Thoracic aorta (tissue), 2 donors: ENCODE results near the gene KRT13. TPM values are rescaled to one million over a fixed set of nuclear protein-coding genes. Genes with fewer than 3 reads are reported as not detected.

Source experiments
- ATAC-seq: fragments of 150-250 bp; one replicate; pipeline ENCODE4 v1.8.0; 2017; ENCODE audit warnings: low read depth; ENCODE audit not compliant: insufficient number of reproducible peaks, low FRiP score
- DNase-seq: peaks from one replicate; pipeline ENCODE4 v3.0.0-alpha.2; 2020; ENCODE audit warnings: low spot score
- H3K27ac ChIP-seq, 2 donors: fragments of 200-600 bp; sonication (generic); 1 replicate in 1 of 2; 2 replicates in 1 of 2; pipeline ENCODE4 v1.5.1; 2016; ENCODE audit warnings: mild to moderate bottlenecking in 2 of 2, moderate library complexity in 2 of 2
- H3K27me3 ChIP-seq: fragments of 200-600 bp; sonication (generic); replicated peaks from 2 replicates; pipeline ENCODE4 v1.6.0; 2016; ENCODE audit warnings: mild to moderate bottlenecking; ENCODE audit not compliant: insufficient read depth
- H3K36me3 ChIP-seq: fragments of 200-600 bp; sonication (generic); one replicate; pipeline ENCODE4 v1.5.1; 2016
- H3K4me1 ChIP-seq, 2 donors: fragments of 200-600 bp; sonication (generic); 1 replicate in 1 of 2; 2 replicates in 1 of 2; pipeline versions ENCODE4 v1.5.1 to v1.6.0; 2016; ENCODE audit warnings: low read depth in 2 of 2, mild to moderate bottlenecking in 1 of 2; ENCODE audit not compliant: control insufficient read depth in 1 of 2
- H3K4me3 ChIP-seq: fragments of 200-600 bp; sonication (generic); 2 replicates; pipeline ENCODE4 v1.5.1; 2016; ENCODE audit warnings: mild to moderate bottlenecking
- H3K9me3 ChIP-seq: fragments of 200-600 bp; sonication (generic); 2 replicates; pipeline ENCODE4 v1.5.1; 2016
- total RNA-seq, 2 donors: library from RNA; depleted of rRNA; stranded (reverse); fragments of >200 nt; gene quantifications; one replicate each; pipeline versions ENCODE4 v1.1.0 to v1.2.3, GENCODE V29; 2016
- TF ChIP-seq, protein P1 (sequence below): fragments of 200-600 bp; sonication (generic); IDR thresholded peaks from one replicate; pipeline ENCODE4 v1.5.1; 2019; ENCODE audit warnings: antibody characterized with exemption

Gene KRT13
- total RNA-seq, 2 donors from 2014 or later, result 1.4 TPM; not detected in 1

DNA sequence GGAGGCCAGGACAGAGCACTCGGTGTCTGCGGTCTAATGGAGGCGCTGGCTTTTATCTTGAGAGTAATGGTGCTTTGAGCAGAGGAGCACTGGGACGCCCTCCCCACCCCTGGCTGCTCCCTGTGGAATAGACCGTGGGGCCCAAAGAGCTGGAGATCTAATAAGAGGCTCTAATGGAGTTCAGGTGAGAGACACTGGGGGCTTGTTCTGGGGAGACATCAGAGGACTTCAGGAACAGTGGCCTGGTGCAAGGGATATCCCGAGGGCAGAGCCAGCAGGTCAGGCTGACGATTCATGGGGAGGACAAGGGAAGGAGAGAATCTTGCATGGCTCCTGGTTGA lies 32.2 kb upstream of the KRT13 start:
- no peaks in the 10 kb centered on the region for H3K9me3 ChIP-seq
- TF ChIP-seq, protein P1, sequence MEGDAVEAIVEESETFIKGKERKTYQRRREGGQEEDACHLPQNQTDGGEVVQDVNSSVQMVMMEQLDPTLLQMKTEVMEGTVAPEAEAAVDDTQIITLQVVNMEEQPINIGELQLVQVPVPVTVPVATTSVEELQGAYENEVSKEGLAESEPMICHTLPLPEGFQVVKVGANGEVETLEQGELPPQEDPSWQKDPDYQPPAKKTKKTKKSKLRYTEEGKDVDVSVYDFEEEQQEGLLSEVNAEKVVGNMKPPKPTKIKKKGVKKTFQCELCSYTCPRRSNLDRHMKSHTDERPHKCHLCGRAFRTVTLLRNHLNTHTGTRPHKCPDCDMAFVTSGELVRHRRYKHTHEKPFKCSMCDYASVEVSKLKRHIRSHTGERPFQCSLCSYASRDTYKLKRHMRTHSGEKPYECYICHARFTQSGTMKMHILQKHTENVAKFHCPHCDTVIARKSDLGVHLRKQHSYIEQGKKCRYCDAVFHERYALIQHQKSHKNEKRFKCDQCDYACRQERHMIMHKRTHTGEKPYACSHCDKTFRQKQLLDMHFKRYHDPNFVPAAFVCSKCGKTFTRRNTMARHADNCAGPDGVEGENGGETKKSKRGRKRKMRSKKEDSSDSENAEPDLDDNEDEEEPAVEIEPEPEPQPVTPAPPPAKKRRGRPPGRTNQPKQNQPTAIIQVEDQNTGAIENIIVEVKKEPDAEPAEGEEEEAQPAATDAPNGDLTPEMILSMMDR, result no peak
- DNase-seq (no peak), ATAC-seq (no peak)
- no peaks in the 10 kb centered on the region for H3K36me3 ChIP-seq
- no peaks in the 10 kb centered on the region for H3K27me3 ChIP-seq
- H3K4me3 ChIP-seq, result no peak overlapping the region
- no peak overlapping the region for H3K27ac ChIP-seq
- no peaks in the 10 kb centered on the region for H3K4me1 ChIP-seq

DNA sequence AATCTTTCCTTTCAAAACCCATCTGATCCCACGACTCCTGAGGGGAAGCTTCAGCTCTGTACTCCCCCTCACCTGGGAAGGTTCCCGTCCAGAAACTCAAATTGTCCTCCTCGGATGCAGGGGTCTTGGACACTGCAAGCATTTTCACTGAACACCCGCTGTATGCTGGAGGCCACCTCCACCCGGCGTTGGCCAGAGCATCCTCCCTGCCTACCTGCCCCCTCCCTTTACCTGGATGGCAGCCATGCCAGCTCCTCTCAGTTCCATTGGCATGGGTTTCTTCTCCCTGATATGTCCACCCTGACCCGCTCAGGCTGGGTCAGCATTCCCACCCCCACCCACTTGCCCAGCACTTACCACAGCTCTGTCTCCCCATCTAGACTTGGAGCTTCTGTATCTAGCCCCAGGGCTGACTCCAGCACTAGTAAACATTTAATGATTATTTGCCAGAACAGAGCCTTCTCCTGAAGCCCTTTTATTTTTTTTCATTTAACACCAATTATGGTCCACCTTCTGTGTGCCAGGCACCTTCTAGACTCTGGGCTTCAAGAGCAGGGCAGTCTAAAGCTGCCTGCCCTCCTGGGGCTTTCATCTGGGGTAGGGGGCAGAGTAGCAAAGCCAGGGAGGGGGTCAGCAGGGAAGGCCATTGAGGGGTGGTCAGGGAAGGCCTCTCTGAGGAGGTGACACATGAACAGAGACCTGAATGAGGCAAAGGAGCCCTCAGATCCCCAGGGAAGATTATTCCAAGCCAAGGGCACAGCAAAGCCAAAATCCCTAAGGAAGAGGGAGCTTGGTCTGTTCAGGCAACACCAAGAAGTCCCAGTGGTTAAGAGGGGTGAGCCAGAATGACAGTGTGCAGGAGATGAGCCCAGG lies 31.6 kb upstream of the KRT13 start:
- DNase-seq (no peak), ATAC-seq (no peak)
- TF ChIP-seq, protein P1, result no peak

DNA sequence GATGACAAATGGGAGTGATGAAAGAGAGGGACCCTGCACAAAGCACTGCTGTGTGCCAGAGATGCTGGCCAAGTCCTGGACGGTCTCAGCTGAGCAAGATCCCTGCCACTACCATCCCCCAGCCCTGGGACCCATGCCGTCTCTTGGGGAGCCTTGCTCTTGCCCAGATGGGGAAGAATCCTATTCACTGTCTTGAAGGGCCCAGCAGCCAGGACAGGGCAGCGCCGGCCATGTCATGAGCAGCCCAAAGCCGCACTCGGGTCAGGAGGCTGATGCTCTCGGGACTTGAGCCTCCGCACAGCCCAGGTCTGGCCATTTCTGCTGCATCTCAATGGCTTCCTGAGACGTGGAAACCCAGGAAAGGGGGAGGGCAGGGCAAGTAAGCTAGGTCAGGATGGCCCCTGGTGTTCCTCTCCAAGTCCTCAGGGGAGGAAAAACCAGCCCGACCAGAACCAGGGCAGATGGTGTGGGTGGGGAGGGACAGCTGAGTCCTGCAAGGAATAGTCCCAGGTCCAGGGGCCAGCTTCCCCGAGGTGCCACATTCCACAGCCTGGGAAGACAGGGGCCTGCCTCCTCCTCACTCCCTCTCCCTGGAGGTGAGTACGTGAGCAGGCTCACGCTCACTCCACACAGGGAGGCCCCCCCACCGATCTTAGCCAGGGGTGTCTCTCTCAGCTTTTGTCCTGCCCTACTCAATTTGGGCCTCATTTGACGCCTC lies 30.5 kb upstream of the KRT13 start:
- Histone ChIP-seq H3K9me3 (no peaks in the 10 kb centered on the region), H3K27ac (no peak overlapping the region), H3K36me3 (no peaks in the 10 kb centered on the region), H3K4me3 (no peak overlapping the region), H3K27me3 (no peaks in the 10 kb centered on the region), H3K4me1 (peaks cover 0 to 3% of the 10 kb centered on the region in 2 donors)
- DNase-seq (no peak), ATAC-seq (no peak)
- TF ChIP-seq, protein P1, result no peak

More for the DNA sequence above, 31.6 kb upstream of the KRT13 start:
- Histone ChIP-seq H3K36me3 (no peaks in the 10 kb centered on the region), H3K27ac (no peak overlapping the region), H3K4me1 (no peaks in the 10 kb centered on the region), H3K4me3 (no peak overlapping the region), H3K27me3 (no peaks in the 10 kb centered on the region), H3K9me3 (no peaks in the 10 kb centered on the region)

DNA sequence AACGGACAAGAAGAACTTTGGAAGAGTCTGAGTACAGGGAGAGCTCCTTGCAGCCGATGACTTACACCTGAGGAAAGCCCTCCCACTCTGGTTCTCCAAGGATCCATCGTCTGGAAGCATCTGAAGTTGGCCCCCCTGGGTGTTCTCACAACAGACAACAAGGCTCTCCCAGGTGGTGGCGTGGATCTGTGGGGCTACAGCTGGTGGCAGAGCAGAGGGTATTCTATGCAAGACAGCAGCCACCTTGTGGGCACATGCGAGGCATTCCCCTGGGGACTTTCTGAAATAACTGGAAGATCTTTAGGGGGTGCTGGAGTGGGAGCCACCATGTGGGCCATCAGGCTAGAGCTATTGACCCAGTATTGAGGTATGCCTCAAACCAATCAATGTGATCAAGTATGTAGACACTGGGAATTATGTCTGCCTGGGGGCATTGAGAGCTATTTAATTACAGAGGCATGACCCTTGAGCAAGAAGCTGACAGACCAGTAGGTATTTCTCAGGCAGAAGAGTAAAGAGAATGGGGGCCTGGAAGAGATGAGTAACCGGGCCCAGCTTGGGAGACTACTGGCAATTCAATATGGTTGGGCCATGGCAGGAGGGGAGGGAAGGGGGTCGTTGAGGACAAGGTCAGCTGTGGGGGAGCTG lies 29.6 kb upstream of the KRT13 start:
- no peak for DNase-seq
- Histone ChIP-seq H3K4me3 (no peak overlapping the region), H3K9me3 (no peaks in the 10 kb centered on the region), H3K27ac (no peak overlapping the region), H3K4me1 (peaks cover 7 to 12% of the 10 kb centered on the region in 2 donors), H3K36me3 (no peaks in the 10 kb centered on the region), H3K27me3 (no peaks in the 10 kb centered on the region)
- ATAC-seq, result no peak
- TF ChIP-seq, protein P1, result no peak

DNA sequence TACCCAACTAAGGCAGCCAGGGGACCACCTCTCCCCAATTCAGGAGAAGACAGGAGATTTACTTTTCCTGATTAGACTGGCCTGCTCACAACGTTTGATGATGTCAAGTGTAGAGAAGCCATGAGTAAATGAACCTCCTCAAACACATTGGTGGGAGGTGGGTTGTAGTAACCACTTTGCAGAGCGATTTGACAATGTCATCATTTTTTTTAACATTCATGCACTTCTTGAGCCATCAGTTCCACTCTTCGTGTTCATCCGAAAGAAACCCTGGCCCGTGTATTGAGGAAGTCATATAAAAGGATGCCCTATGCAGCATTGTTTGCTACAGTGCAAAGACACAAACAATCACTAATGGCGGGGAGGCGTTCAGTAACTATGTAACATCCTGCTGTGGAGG lies 28.2 kb upstream of the KRT13 start:
- Histone ChIP-seq H3K36me3 (no peaks in the 10 kb centered on the region), H3K4me1 (peaks cover 7 to 24% of the 10 kb centered on the region in 2 donors), H3K27me3 (no peaks in the 10 kb centered on the region), H3K27ac (no peak overlapping the region), H3K4me3 (no peak overlapping the region), H3K9me3 (no peaks in the 10 kb centered on the region)
- ATAC-seq (no peak), DNase-seq (no peak)
- TF ChIP-seq, protein P1, result no peak
